Liver (tissue), 9 donors: ENCODE data around the gene PRKACA. TPM values are rescaled to one million over a fixed set of nuclear protein-coding genes. Genes with fewer than 3 reads are reported as not detected.
A peak's percentile ranks its signal among the peaks of the same experiment; 100 is the strongest.

Experiments used
- DNase-seq: peaks from one replicate; pipeline ENCODE4 v3.0.0-alpha.2; 2017; ENCODE audit warnings: low spot score
- H3K27ac ChIP-seq, 2 donors: one replicate each; pipeline ENCODE4 v1.7.0; 2013; ENCODE audit warnings: inconsistent platforms in 2 of 2, low read length in 2 of 2, control low read depth in 1 of 2, low read depth in 1 of 2, mild to moderate bottlenecking in 1 of 2
- H3K27me3 ChIP-seq, 4 donors: one replicate each; pipeline versions ENCODE4 v1.6.1 to v1.7.0; 2013; ENCODE audit warnings: low read length in 3 of 4, inconsistent platforms in 1 of 4, mild to moderate bottlenecking in 1 of 4, moderate library complexity in 1 of 4; ENCODE audit not compliant: control insufficient read depth in 4 of 4, insufficient read depth in 4 of 4
- H3K36me3 ChIP-seq, 4 donors: one replicate each; pipeline versions ENCODE4 v1.6.1 to v1.7.0; 2013; ENCODE audit warnings: low read length in 3 of 4, mild to moderate bottlenecking in 3 of 4, low read depth in 1 of 4, moderate library complexity in 1 of 4; ENCODE audit not compliant: control insufficient read depth in 4 of 4, insufficient read depth in 3 of 4
- H3K4me1 ChIP-seq, 4 donors: one replicate each; pipeline versions ENCODE4 v1.6.1 to v1.7.0; 2013; ENCODE audit warnings: low read length in 3 of 4, mild to moderate bottlenecking in 3 of 4, moderate library complexity in 1 of 4; ENCODE audit not compliant: control insufficient read depth in 4 of 4, insufficient read depth in 4 of 4
- H3K4me3 ChIP-seq, 3 donors: one replicate each; pipeline versions ENCODE4 v1.6.1 to v1.7.0; 2013; ENCODE audit warnings: low read length in 3 of 3, control low read depth in 1 of 3, low read depth in 1 of 3, mild to moderate bottlenecking in 1 of 3
- H3K9ac ChIP-seq, 2 donors: one replicate each; pipeline ENCODE4 v1.7.0; 2013; ENCODE audit warnings: low read length in 2 of 2, mild to moderate bottlenecking in 2 of 2, moderate library complexity in 2 of 2, control low read depth in 1 of 2, low read depth in 1 of 2
- H3K9me3 ChIP-seq, 4 donors: one replicate each; pipeline versions ENCODE4 v1.6.1 to v1.7.0; 2013; ENCODE audit warnings: low read length in 3 of 4; ENCODE audit not compliant: control insufficient read depth in 4 of 4
- ATF3 ChIP-seq: IDR thresholded peaks from 2 replicates; pipeline ENCODE4 v1.6.1; 2016; ENCODE audit warnings: antibody characterized with exemption
- CTCF ChIP-seq: fragments of 150-350 bp; IDR thresholded peaks from 2 replicates; pipeline ENCODE4 v1.5.1; 2017; ENCODE audit warnings: improper control_type of control experiment, low read depth, low read length; ENCODE audit not compliant: missing input control
- EGR1 ChIP-seq, 2 donors: IDR thresholded peaks; 2 replicates each; pipeline ENCODE4 v1.6.1; 2016 to 2018; ENCODE audit warnings: antibody characterized with exemption in 2 of 2, low read depth in 2 of 2
- FOXA1 ChIP-seq: IDR thresholded peaks from 2 replicates; pipeline ENCODE4 v1.6.1; 2016; ENCODE audit warnings: antibody characterized with exemption
- FOXA2 ChIP-seq: IDR thresholded peaks from 2 replicates; pipeline ENCODE4 v1.6.1; 2016; ENCODE audit warnings: antibody characterized with exemption
- GABPA ChIP-seq, 2 donors: IDR thresholded peaks in 1 of 2; conservative IDR thresholded peaks in 1 of 2; 2 replicates each; pipeline ENCODE4 v1.6.1; 2016; ENCODE audit warnings: antibody characterized with exemption in 2 of 2, mild to moderate bottlenecking in 1 of 2, moderate library complexity in 1 of 2
- HNF4A ChIP-seq, 2 donors: conservative IDR thresholded peaks; 2 replicates each; pipeline ENCODE4 v1.6.1; 2016; ENCODE audit warnings: antibody characterized with exemption in 2 of 2, mild to moderate bottlenecking in 2 of 2
- HNF4G ChIP-seq: IDR thresholded peaks from 2 replicates; pipeline ENCODE4 v1.6.1; 2016; ENCODE audit warnings: antibody characterized with exemption
- JUND ChIP-seq, 2 donors: IDR thresholded peaks; 2 replicates each; pipeline ENCODE4 v1.6.1; 2016; ENCODE audit warnings: antibody characterized with exemption in 2 of 2
- MAX ChIP-seq: IDR thresholded peaks from 2 replicates; pipeline ENCODE4 v1.6.1; 2016; ENCODE audit warnings: antibody characterized with exemption
- NR2F2 ChIP-seq: IDR thresholded peaks from 2 replicates; pipeline ENCODE4 v1.6.1; 2016; ENCODE audit warnings: antibody characterized with exemption
- RAD21 ChIP-seq, 2 donors: IDR thresholded peaks; 2 replicates each; pipeline ENCODE4 v1.6.1; 2016; ENCODE audit warnings: antibody characterized with exemption in 2 of 2, mild to moderate bottlenecking in 2 of 2
- REST ChIP-seq: IDR thresholded peaks from 2 replicates; pipeline ENCODE4 v1.6.1; 2016; ENCODE audit warnings: antibody characterized with exemption, mild to moderate bottlenecking
- RXRA ChIP-seq, 2 donors: IDR thresholded peaks; 2 replicates each; pipeline ENCODE4 v1.6.1; 2017 to 2018; ENCODE audit warnings: antibody characterized with exemption in 2 of 2, mild to moderate bottlenecking in 1 of 2
- SP1 ChIP-seq: IDR thresholded peaks from 2 replicates; pipeline ENCODE4 v1.6.1; 2018; ENCODE audit warnings: antibody characterized with exemption, mild to moderate bottlenecking
- TAF1 ChIP-seq: conservative IDR thresholded peaks from 2 replicates; pipeline ENCODE4 v1.6.1; 2016; ENCODE audit warnings: antibody characterized with exemption, mild to moderate bottlenecking
- YY1 ChIP-seq: IDR thresholded peaks from 2 replicates; pipeline ENCODE4 v1.6.1; 2016; ENCODE audit warnings: antibody characterized with exemption, mild to moderate bottlenecking
- ZBTB33 ChIP-seq: IDR thresholded peaks from 2 replicates; pipeline ENCODE4 v1.6.1; 2016; ENCODE audit warnings: antibody characterized with exemption
- WGBS: extraction: QIAGEN DNeasy Blood & Tissue Kit; methylation state at CpG from one replicate; pipeline ENCODE4 v1.1.7; 2013; 5-methylcytosine and 5-hydroxymethylcytosine counted together
- polyA plus RNA-seq, 2 donors: library from polyadenylated mRNA; stranded (reverse) in 1 of 2; unstranded in 1 of 2; fragments of 200-250 nt in 1 of 2; fragments of >200 nt in 1 of 2; fragmentation: Nextera tagmentation in 1 of 2; extraction: Ambion mirVana in 1 of 2; gene quantifications; one replicate each; pipeline versions ENCODE4 v1.2.1 to v1.2.3, GENCODE V29; 2013 to 2015
- total RNA-seq, 2 donors: library from RNA; depleted of rRNA; stranded (reverse); fragments of >200 nt; gene quantifications; one replicate each; pipeline ENCODE4 v1.2.3, GENCODE V29; 2014
- donor health status: healthy.
- donor health status: healthy.
- donor health status: healthy.
- donor health status: healthy.
- donor health status: healthy.

PRKACA gene
- total and polyA plus RNA-seq, 4 donors: 15.5 to 72.4 (median 40.2) TPM

- WGBS: 35% methylated on average over 15 of the region's 15 CpGs
- peak overlapping the region; percentile 95 to 96 for H3K27ac ChIP-seq
- H3K9ac ChIP-seq: peak overlapping the region in 1 of 2 donors; percentile 97
- H3K4me3 ChIP-seq: peak overlapping the region in 2 of 3 donors; percentile 89 to 93
- peaks cover 1 to 12% (median 8%) of the 10 kb centered on the region in 4 donors for H3K4me1 ChIP-seq
- peak; percentile 50 for DNase-seq
- no peaks in the 10 kb centered on the region for H3K27me3 ChIP-seq
- peaks cover 0 to 7% (median 4%) of the 10 kb centered on the region in 4 donors for H3K36me3 ChIP-seq
- TF ChIP-seq ATF3 (no peak), RXRA (IDR thresholded peaks at IDR 0.05) (no peak), RAD21 (IDR thresholded peaks at IDR 0.05) (no peak), MAX (no peak), NR2F2 (no peak), HNF4G (no peak), REST (no peak), FOXA2 (no peak), EGR1 (IDR thresholded peaks at IDR 0.05; ENCODE audit: low read depth in 2 of 2) (no peak), YY1 (no peak), SP1 (no peak), GABPA (IDR thresholded peaks at IDR 0.05 in 1 of 2, conservative IDR thresholded peaks at IDR 0.05 in 1 of 2) (no peak)
- H3K9me3 ChIP-seq: peaks cover 0 to 5% (median 3%) of the 10 kb centered on the region in 4 donors
Observed at GRCh38 chr19:14091813-14092462, 25.6 kb downstream of the PRKACA start.

GRCh38 chr19:14091081-14091812, 26.3 kb downstream of the PRKACA start:
- H3K27me3 ChIP-seq: no peaks in the 10 kb centered on the region
- peaks cover 1 to 12% (median 8%) of the 10 kb centered on the region in 4 donors for H3K4me1 ChIP-seq
- under 1% methylated on average over 71 of the region's 72 CpGs for WGBS
- DNase-seq: peak; percentile 77
- peak overlapping the region; percentile 89 to 97 for H3K9ac ChIP-seq
- H3K4me3 ChIP-seq: peak overlapping the region; percentile 85 to 93 (median 89)
- H3K36me3 ChIP-seq: peaks cover 0 to 3% (median under 1%) of the 10 kb centered on the region in 4 donors
- H3K27ac ChIP-seq: peak overlapping the region; percentile 95 to 96
- H3K9me3 ChIP-seq: peaks cover 0 to 5% (median 3%) of the 10 kb centered on the region in 4 donors
- no peak for TF ChIP-seq MAX
- TF ChIP-seq ZBTB33: no peak
- no peak for TF ChIP-seq RXRA (IDR thresholded peaks at IDR 0.05)
- no peak for TF ChIP-seq REST
- no peak for TF ChIP-seq YY1
- no peak for TF ChIP-seq FOXA2
- no peak for TF ChIP-seq FOXA1
- no peak for TF ChIP-seq HNF4G
- peak; percentile 57 for TF ChIP-seq NR2F2
- TF ChIP-seq JUND (IDR thresholded peaks at IDR 0.05): no peak
- no peak for TF ChIP-seq RAD21 (IDR thresholded peaks at IDR 0.05)
- no peak for TF ChIP-seq TAF1
- peak; percentile 5 for TF ChIP-seq SP1
- peak in 1 of 2 donors; percentile 18 for TF ChIP-seq EGR1 (IDR thresholded peaks at IDR 0.05; ENCODE audit: low read depth in 2 of 2)
- peak in 1 of 2 donors; percentile 34 for TF ChIP-seq HNF4A (conservative IDR thresholded peaks at IDR 0.05)
- peak; percentile 10 for TF ChIP-seq CTCF
